Activated naive CD4-positive, alpha-beta T cell treated with anti-CD3 and anti-CD28 coated beads, Interleukin-2, amount 50 U/mL, for 16 hours (primary cell): ENCODE measurements around the gene UNC5B.
"Not testable (repeated sequence)": the region's sequence is repeated elsewhere in the genome, so short reads cannot be mapped to it uniquely, and the experiment has no call there.

Source experiments
- DNase-seq: peaks from one replicate; pipeline ENCODE4 v3.0.0-alpha.2; 2020

Gene UNC5B

GRCh38 chr10:71209731-71210541, 2.4 kb upstream of the UNC5B start:
- no peak for DNase-seq

GRCh38 chr10:71210542-71210871, 1.9 kb upstream of the UNC5B start:
- no peak for DNase-seq

- DNase-seq = no peak
Observed at GRCh38 chr10:71211053-71211452, 1.3 kb upstream of the UNC5B start.

- DNase-seq = no peak
Observed at GRCh38 chr10:71211775-71212317, 524 bp upstream of the UNC5B start.

DNA sequence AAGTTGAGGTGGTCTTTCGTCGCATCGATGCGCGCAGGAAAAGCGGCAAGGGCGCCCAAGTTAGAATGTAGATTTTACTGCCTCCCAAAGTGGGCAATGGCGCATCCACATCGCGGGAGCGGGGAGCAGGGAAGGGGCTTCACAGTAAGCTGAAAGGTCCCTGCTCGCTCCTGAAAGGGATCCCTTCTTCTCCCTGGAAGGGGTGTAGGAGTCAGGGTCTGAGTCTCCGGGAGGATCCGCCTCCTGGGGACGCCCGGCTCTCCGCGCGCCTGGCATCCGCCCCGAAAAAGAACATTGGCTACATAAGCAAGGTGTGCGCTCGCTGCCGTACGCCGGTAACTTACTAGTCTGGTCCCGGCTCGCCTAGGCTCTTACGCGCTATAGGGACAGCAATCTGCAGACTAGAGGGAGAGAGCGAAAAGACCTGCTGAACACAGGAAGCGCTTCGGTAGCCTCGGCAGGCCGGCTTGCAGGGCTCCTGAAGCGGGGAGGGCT, 804 bp downstream of the UNC5B start:
- peak; percentile 28 for DNase-seq

DNA sequence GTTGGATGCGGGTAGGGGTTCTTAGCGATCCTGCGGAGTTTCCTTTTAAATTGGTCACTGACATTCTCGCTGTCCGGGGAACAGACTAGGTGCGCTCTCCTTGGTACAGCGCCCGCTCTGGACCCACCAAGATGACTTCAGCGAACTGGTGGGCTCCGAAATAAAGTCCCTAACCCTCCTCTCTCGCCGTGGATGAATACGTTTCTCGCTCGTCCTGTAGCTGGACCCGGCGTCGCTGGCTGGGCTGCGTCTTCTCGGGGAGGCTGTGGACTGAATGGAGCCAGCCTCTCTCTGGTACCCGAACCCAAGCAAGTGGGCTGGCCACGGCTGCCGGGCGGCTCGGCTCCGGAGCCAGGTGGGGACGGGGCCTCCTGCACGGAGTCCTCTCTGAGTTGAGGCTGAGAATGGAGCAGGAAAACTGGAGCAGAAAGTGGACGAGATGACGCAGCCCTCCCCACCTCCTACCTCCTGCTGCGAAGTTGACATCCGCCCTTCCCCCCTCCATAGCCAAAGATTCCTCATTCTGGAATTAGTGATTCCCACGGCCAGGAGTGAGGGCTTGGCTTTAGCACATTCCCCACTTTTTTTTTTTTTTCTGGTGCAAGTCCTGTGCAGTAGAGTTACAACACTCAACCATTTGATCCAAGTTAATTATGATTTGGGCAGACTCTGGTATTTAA, 1.5 kb downstream of the UNC5B start:
- no peak for DNase-seq

- DNase-seq = no peak
Observed at GRCh38 chr10:71214641-71215559, 2.5 kb downstream of the UNC5B start.

- no peak for DNase-seq
Observed at GRCh38 chr10:71216363-71216695, 4.0 kb downstream of the UNC5B start.

- no peak for DNase-seq
Observed at GRCh38 chr10:71216751-71217265, 4.4 kb downstream of the UNC5B start.

GRCh38 chr10:71217266-71218045, 5.1 kb downstream of the UNC5B start:
- DNase-seq = no peak

DNA sequence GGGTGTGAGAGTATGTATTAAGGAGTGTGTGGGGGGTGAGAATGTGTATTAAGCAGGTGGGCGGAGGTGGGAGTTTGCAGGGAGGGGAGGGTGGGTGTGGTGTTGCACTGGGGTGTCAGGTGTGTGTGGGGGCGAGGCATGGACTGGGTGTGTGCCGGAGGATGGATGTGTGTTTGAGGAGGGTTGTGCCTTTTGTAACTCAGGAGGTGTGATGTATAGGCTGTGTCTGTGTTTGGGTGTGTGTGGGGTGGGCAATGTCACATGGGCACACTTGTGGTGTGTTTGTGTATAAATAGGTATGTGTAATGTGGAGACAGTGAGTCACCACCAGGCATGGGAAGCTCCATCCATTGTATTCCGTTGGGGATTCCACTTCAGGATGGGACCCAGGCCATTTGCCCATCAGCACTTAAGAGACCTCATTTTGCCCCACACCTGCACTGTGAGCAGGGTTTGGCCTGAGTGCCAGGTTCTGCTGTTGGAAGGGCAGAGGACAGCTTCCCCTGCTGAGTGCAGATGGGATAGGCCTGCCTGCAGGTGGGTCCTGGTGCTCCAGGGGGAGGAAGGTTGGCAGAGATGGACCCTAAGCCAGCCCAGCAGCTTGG, 5.8 kb downstream of the UNC5B start:
- no peak for DNase-seq

DNA sequence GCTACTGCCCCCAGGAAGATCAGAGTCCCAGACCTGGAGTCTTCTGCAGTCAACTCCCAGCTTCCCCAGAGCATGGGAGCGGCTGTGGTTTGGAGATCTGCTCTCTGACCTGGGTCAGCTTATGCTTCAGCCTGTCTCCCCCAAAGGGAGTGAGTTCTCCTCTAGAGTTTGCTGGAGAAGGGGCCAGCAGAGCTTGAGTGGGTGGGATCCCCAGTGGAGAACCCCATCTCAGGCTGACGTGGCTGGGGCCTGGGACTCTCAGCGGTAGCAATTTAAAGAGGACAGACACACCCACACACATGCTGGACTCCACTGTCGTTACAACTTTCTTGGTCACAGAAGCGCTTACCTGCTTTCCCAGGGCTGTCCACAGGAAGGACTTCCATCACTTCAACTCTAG, 6.3 kb downstream of the UNC5B start:
- no peak for DNase-seq

GRCh38 chr10:71219236-71219917, 7.0 kb downstream of the UNC5B start:
- DNase-seq = not testable (repeated sequence)

GRCh38 chr10:71219918-71220688, 7.7 kb downstream of the UNC5B start:
- no peak for DNase-seq

- no peak for DNase-seq
Observed at GRCh38 chr10:71220689-71221540, 8.5 kb downstream of the UNC5B start.

GRCh38 chr10:71221586-71222202, 9.3 kb downstream of the UNC5B start:
- DNase-seq = no peak

DNA sequence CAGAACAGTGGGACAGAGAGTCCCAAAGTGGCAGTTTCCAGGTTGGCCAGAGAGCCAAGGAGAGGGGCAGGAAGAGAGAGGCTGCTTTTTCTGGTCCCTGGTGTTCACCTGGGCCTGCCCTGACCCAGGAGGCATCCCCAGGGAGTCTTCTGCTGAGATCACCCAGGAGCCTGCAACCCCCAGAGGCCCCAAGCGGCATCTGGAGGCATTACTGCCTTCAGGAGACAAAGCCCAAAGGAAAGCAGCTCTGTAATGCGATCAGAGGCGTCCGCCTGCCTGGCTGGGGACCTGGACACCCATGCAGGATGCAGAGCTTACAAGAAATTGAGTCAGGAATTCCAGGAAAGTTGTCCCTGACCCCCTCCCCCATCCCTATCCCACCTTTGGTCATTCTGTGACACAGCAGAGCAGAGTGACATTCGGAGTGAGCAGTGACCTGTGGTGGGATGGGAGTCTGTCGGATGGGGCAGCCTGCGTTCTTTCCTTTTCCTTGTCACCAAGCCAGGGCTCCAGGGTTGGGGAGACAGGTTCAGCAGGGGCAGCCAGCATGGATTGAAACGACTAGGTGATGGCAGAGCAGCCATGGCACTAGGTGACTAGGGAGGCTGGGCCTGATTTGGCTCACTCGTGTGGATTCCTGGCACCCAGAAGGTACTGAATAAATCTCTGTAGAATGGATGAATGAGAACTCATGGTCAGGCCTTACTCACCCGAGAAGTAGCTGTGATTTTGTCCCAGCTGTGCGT, 10.4 kb downstream of the UNC5B start:
- no peak for DNase-seq
